DND-41 (cell line): ENCODE results near the gene RHPN2.
A peak's percentile ranks its signal among the peaks of the same experiment; 100 is the strongest.
"Not testable (repeated sequence)": the region's sequence is repeated elsewhere in the genome, so short reads cannot be mapped to it uniquely, and the experiment has no call there.

ENCODE experiments used
- ATAC-seq: fragments of 200-7000 bp; cut with Tn5 transposase; 3 replicates; pipeline ENCODE4 v1.9.1; 2021; ENCODE audit warnings: low read depth; ENCODE audit not compliant: insufficient read depth
- DNase-seq: peaks from one replicate; pipeline ENCODE4 v3.0.0-alpha.2; 2020
- H2AFZ ChIP-seq: 2 replicates; pipeline ENCODE4 v1.6.0; 2012; ENCODE audit warnings: low read depth, low read length
- H3K27ac ChIP-seq: 2 replicates; pipeline ENCODE4 v1.5.1; 2012; ENCODE audit warnings: low read length, inconsistent platforms
- H3K27me3 ChIP-seq: fragments of 200-600 bp; sonication (generic); 2 replicates; pipeline ENCODE4 v1.6.0; 2012; ENCODE audit warnings: low read length, mild to moderate bottlenecking, inconsistent platforms; ENCODE audit not compliant: insufficient read depth, poor library complexity
- H3K36me3 ChIP-seq: 2 replicates; pipeline ENCODE4 v1.5.1; 2012; ENCODE audit warnings: low read length, inconsistent platforms; ENCODE audit not compliant: insufficient read depth
- H3K4me1 ChIP-seq: 2 replicates; pipeline ENCODE4 v1.5.1; 2012; ENCODE audit warnings: mild to moderate bottlenecking, low read length; ENCODE audit not compliant: insufficient read depth
- H3K4me2 ChIP-seq: 2 replicates; pipeline ENCODE4 v1.6.0; 2012; ENCODE audit warnings: mild to moderate bottlenecking, moderate library complexity, low read length, inconsistent platforms; ENCODE audit not compliant: insufficient read depth
- H3K4me3 ChIP-seq, 2 experiments: fragments of 200-600 bp in 1 of 2; shearing (Covaris generic) in 1 of 2; 2 replicates each; pipeline ENCODE4 v1.5.1; 2012 to 2016; ENCODE audit warnings: inconsistent platforms in 2 of 2, low read length in 2 of 2, mild to moderate bottlenecking in 2 of 2, low read depth in 1 of 2, moderate library complexity in 1 of 2
- H3K79me2 ChIP-seq: 2 replicates; pipeline ENCODE4 v1.6.0; 2012; ENCODE audit warnings: low read length, inconsistent platforms; ENCODE audit not compliant: insufficient read depth
- H3K9ac ChIP-seq: 2 replicates; pipeline ENCODE4 v1.6.0; 2012; ENCODE audit warnings: low read depth, mild to moderate bottlenecking, inconsistent platforms, low read length, moderate library complexity
- H3K9me3 ChIP-seq: 2 replicates; pipeline ENCODE4 v1.5.1; 2012; ENCODE audit warnings: low read length, moderate library complexity, mild to moderate bottlenecking, inconsistent platforms; ENCODE audit not compliant: insufficient read depth, severe bottlenecking
- H4K20me1 ChIP-seq: 2 replicates; pipeline ENCODE4 v1.6.0; 2012; ENCODE audit warnings: low read length; ENCODE audit not compliant: insufficient read depth
- CTCF ChIP-seq: IDR thresholded peaks from 2 replicates; pipeline ENCODE4 v1.5.1; 2012; ENCODE audit warnings: borderline replicate concordance, low read length, moderate library complexity, mild to moderate bottlenecking; ENCODE audit not compliant: poor library complexity, severe bottlenecking; ENCODE audit errors: extremely low read depth
- EZH2 ChIP-seq: IDR thresholded peaks from 3 replicates; pipeline ENCODE4 v1.6.1; 2012; ENCODE audit warnings: borderline replicate concordance, low read depth, mild to moderate bottlenecking, moderate library complexity, low read length, inconsistent platforms; ENCODE audit not compliant: severe bottlenecking

The RHPN2 gene

DNA sequence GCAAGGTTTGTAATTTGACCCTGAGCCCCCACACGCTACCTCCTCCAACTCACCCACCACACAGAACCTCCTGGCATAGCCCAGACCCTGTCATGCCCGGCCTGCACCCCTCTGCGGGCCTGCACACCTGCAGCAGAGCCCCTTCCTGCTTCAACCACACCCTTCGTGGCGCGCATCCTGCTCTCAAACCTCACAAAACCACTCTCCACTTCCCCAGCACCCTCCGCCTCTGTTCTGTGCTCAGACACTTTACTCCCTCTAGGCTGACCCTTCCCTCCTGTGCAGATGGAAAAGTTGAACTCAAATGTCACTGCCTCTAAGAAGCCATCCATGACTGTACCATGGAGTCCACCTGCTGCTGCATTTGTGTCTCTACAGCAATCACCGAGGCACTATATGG lies 64.2 kb downstream of the RHPN2 start:
- no peaks in the 10 kb centered on the region for H4K20me1 ChIP-seq
- no peak overlapping the region for H2AFZ ChIP-seq
- DNase-seq (peak; percentile 11), ATAC-seq (peak; percentile 55)
- H3K79me2 ChIP-seq = no peaks in the 10 kb centered on the region
- no peaks in the 10 kb centered on the region for H3K36me3 ChIP-seq
- no peak overlapping the region for H3K27ac ChIP-seq
- H3K27me3 ChIP-seq = no peaks in the 10 kb centered on the region
- TF ChIP-seq EZH2 (no peak), CTCF (no peak)
- no peak overlapping the region for H3K4me2 ChIP-seq
- H3K9me3 ChIP-seq = no peaks in the 10 kb centered on the region
- no peaks in the 10 kb centered on the region for H3K4me1 ChIP-seq
- H3K4me3 ChIP-seq = no peak overlapping the region
- H3K9ac ChIP-seq = no peak overlapping the region

DNA sequence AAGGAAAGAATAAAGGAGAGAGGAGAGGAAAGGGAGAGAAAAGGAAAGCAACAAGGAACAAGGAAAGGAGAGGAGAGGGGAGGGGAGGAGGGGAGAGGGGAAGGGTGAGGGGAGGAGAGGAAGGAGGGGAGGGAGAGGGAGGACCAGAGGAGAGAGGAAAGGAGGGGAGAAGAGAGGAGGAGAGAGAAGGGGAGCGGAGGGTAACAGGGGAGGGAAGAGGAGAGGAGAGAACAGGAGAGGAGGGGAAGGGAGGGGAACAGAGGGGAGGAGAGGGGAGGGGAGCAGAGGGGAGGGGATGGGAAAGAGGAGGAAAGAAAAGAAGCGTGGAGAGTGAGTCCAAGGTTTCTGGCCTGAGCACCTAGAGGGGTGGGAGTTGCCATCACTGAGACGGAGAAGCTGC lies 66.0 kb downstream of the RHPN2 start:
- TF ChIP-seq CTCF (no peak), EZH2 (no peak)
- Histone ChIP-seq H3K9me3 (no peaks in the 10 kb centered on the region), H3K4me1 (no peaks in the 10 kb centered on the region), H4K20me1 (no peaks in the 10 kb centered on the region), H3K4me2 (no peak overlapping the region), H3K36me3 (no peaks in the 10 kb centered on the region), H3K9ac (no peak overlapping the region), H3K4me3 (no peak overlapping the region), H3K27me3 (no peaks in the 10 kb centered on the region), H2AFZ (no peak overlapping the region), H3K79me2 (no peaks in the 10 kb centered on the region), H3K27ac (no peak overlapping the region)
- DNase-seq (no peak), ATAC-seq (no peak)

GRCh38 chr19:32997716-32998355 lies 66.9 kb downstream of the RHPN2 start:
- H3K79me2 ChIP-seq = no peaks in the 10 kb centered on the region
- no peaks in the 10 kb centered on the region for H3K4me1 ChIP-seq
- H2AFZ ChIP-seq = no peak overlapping the region
- no peak for TF ChIP-seq EZH2
- no peak for TF ChIP-seq CTCF
- ATAC-seq (no peak), DNase-seq (no peak)
- H4K20me1 ChIP-seq = no peaks in the 10 kb centered on the region
- H3K9ac ChIP-seq = no peak overlapping the region
- H3K27me3 ChIP-seq = no peaks in the 10 kb centered on the region
- no peak overlapping the region for H3K4me3 ChIP-seq
- no peaks in the 10 kb centered on the region for H3K36me3 ChIP-seq
- no peak overlapping the region for H3K27ac ChIP-seq
- H3K4me2 ChIP-seq = no peak overlapping the region
- no peaks in the 10 kb centered on the region for H3K9me3 ChIP-seq

DNA sequence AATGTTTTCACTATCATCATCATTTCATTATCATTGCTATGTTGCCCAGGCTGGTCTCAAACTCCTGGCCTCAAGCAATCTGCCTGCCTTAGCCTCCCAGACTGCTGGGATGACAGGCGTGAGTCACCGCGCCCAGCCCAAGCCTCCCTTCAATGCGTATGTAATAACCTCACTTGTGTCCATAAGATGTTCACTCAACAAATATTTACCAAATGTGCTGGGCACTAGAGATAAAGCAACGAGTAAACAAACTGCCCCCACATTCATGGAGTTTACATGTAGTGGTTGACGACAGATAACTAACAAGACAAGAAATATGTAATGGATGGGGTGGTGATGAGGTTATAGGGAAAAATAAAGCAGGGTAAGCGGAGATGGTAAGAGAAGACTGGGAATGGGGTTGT lies 67.6 kb downstream of the RHPN2 start:
- not testable (repeated sequence) for H3K36me3 ChIP-seq, H3K9me3 ChIP-seq, ATAC-seq, H4K20me1 ChIP-seq, H3K27ac ChIP-seq, H3K9ac ChIP-seq, H3K4me3 ChIP-seq, H3K79me2 ChIP-seq, H3K27me3 ChIP-seq, H3K4me2 ChIP-seq, DNase-seq, H3K4me1 ChIP-seq, H2AFZ ChIP-seq

- not testable (repeated sequence) for H3K9me3 ChIP-seq, H3K27me3 ChIP-seq, H3K79me2 ChIP-seq, ATAC-seq, H3K4me3 ChIP-seq, H3K4me1 ChIP-seq, H3K4me2 ChIP-seq, H2AFZ ChIP-seq, H4K20me1 ChIP-seq, DNase-seq, H3K9ac ChIP-seq, H3K36me3 ChIP-seq, H3K27ac ChIP-seq
These were observed 68.7 kb downstream of the RHPN2 start for GRCh38 chr19:32995966-32996365.
